ENCODE data around the gene PVALEF.

The PVALEF gene

DNA sequence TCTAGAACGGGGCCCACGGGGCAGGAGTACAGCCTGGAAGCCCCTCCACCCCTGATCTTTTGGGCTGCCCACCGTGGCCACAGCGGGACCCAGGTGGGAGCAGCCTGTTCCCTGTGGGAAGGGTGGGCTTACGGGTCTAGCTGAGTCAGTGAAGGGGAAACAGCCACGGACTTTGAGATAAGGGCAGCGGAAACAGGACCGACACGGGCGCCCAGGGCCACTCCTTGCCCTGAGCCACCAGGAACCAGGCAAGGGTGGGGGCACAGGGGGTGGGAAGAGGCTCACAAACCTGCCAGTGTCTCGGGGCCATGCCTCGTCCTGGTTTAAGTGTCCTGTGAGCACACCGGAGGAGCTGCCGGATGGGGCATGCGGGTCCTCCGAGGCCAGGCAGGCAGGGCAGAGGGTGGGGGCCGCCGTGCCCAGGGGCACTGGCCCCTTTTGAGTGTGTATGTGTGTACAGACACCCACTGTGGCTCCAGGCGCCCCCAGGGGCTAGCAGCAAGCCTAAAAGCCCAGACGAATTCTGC is 47.6 kb upstream of the PVALEF start:
- DNase-seq (ENCODE audit: low read depth in 1 of 2, low spot score in 1 of 2): no peak
- TF ChIP-seq CTCF (IDR thresholded peaks at IDR 0.05; ENCODE audit: insufficient read depth, low read length) (no peak), SPI1 (IDR thresholded peaks at IDR 0.05; ENCODE audit: borderline replicate concordance, low read depth) (no peak), REST (IDR thresholded peaks at IDR 0.05; ENCODE audit: insufficient replicate concordance, low read depth) (no peak), POLR2AphosphoS5 (IDR thresholded peaks at IDR 0.05; ENCODE audit: low read depth) (no peak), GABPA (IDR thresholded peaks at IDR 0.05; ENCODE audit: low read depth) (no peak)
- H3K27me3 ChIP-seq (ENCODE audit: insufficient read depth, poor library complexity, severe bottlenecking): peaks cover 10% of the 10 kb centered on the region
- H3K4me3 ChIP-seq (replicated peaks; ENCODE audit: insufficient read depth, low read length): no peak overlapping the region
- H3K27ac ChIP-seq (replicated peaks): no peak overlapping the region

DNA sequence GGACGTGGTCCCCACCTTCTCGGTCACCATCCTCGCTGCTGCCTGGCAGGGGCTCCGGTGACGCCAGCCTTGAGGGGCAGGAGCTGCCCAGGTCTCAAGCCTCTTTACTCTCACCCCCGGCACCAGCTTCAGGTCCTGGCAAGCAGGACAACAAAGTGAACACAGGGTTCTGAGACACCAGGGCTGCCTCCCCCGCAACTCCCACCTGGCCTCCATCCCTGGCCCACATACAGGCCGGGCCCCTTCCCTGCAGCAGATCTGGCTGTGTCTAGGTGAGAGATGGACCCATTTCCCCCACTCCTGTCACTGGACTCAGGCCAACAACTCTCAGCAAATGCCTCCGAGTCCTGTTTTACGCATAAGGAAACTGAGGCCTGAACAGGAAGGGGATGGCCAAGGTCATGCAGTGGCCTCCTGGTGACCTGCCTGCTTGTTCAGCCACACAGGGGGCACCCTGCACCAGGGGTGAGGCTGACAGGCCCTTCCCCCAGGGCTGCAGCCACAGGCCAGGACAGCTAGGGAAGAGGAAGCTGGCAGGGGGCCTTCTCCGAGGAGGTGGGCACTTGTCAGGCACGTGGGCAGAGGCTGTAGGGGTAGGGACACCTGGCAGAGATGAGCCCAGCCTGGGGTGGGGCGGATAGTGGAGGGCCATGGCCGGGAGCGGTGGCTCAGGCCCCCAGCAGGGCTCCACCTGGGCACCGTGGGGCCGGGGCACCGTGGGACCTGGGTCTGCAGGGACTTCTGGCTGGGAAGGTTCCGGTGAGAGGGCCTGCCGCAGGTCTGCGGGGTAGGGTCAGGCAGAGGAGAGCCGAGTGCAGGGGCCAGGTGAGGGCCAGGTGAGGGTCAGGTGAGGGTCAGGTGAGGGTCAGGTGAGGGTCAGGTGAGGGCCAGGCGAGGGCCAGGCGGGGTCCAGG is 46.7 kb upstream of the PVALEF start:
- H3K4me3 ChIP-seq (replicated peaks; ENCODE audit: insufficient read depth, low read length): no peak overlapping the region
- TF ChIP-seq CTCF (IDR thresholded peaks at IDR 0.05; ENCODE audit: insufficient read depth, low read length): no peak
- TF ChIP-seq GABPA (IDR thresholded peaks at IDR 0.05; ENCODE audit: low read depth): no peak
- TF ChIP-seq POLR2AphosphoS5 (IDR thresholded peaks at IDR 0.05; ENCODE audit: low read depth): no peak
- no peak for TF ChIP-seq REST (IDR thresholded peaks at IDR 0.05; ENCODE audit: insufficient replicate concordance, low read depth)
- no peak for TF ChIP-seq SPI1 (IDR thresholded peaks at IDR 0.05; ENCODE audit: borderline replicate concordance, low read depth)
- no peak for DNase-seq (ENCODE audit: low read depth in 1 of 2, low spot score in 1 of 2)
- H3K27ac ChIP-seq (replicated peaks): no peak overlapping the region
- peaks cover 10% of the 10 kb centered on the region for H3K27me3 ChIP-seq (ENCODE audit: insufficient read depth, poor library complexity, severe bottlenecking)

GRCh38 chr17:81119223-81120148 is 45.8 kb upstream of the PVALEF start:
- Histone ChIP-seq H3K27me3 (ENCODE audit: insufficient read depth, poor library complexity, severe bottlenecking) (peaks cover 10% of the 10 kb centered on the region), H3K4me3 (replicated peaks; ENCODE audit: insufficient read depth, low read length) (no peak overlapping the region; the same call in 1 of the 2 replicates), H3K27ac (replicated peaks) (no peak overlapping the region)
- TF ChIP-seq POLR2AphosphoS5 (IDR thresholded peaks at IDR 0.05; ENCODE audit: low read depth) (no peak), SPI1 (IDR thresholded peaks at IDR 0.05; ENCODE audit: borderline replicate concordance, low read depth) (no peak), REST (IDR thresholded peaks at IDR 0.05; ENCODE audit: insufficient replicate concordance, low read depth) (no peak), GABPA (IDR thresholded peaks at IDR 0.05; ENCODE audit: low read depth) (no peak), CTCF (IDR thresholded peaks at IDR 0.05; ENCODE audit: insufficient read depth, low read length) (no peak)
- peak; percentile 57 to 73 for DNase-seq (ENCODE audit: low read depth in 1 of 2, low spot score in 1 of 2)
